Measurements from ENCODE around the gene B3GAT2.

B3GAT2 gene

GRCh38 chr6:70894001-70894400 is 62.9 kb downstream of the B3GAT2 start:
- DNase-seq = no peak

- no peak for DNase-seq
Observed at GRCh38 chr6:70889270-70889669, 67.6 kb downstream of the B3GAT2 start.

GRCh38 chr6:70886661-70887060 is 70.2 kb downstream of the B3GAT2 start:
- no peak for DNase-seq

- DNase-seq = no peak
Observed at GRCh38 chr6:70886071-70886470, 70.8 kb downstream of the B3GAT2 start.

- DNase-seq = peak; percentile 52 to 62
Observed at GRCh38 chr6:70884074-70884983, 72.5 kb downstream of the B3GAT2 start.

- DNase-seq = no peak
Observed at GRCh38 chr6:70879496-70879895, 77.4 kb downstream of the B3GAT2 start.

- no peak for DNase-seq
Observed at GRCh38 chr6:70874181-70874913, 82.5 kb downstream of the B3GAT2 start.

GRCh38 chr6:70872469-70872868 is 84.4 kb downstream of the B3GAT2 start:
- DNase-seq = no peak

GRCh38 chr6:70864401-70864800 is 92.5 kb downstream of the B3GAT2 start:
- no peak for DNase-seq

- no peak for DNase-seq
Observed at GRCh38 chr6:70863343-70863742, 93.5 kb downstream of the B3GAT2 start.

- no peak for DNase-seq
Observed at GRCh38 chr6:70860920-70861319, 95.9 kb downstream of the B3GAT2 start.

GRCh38 chr6:70860045-70860444 is 96.8 kb downstream of the B3GAT2 start:
- DNase-seq = no peak

GRCh38 chr6:70857387-70858077 is 99.3 kb downstream of the B3GAT2 start:
- DNase-seq = no peak

GRCh38 chr6:70852667-70853246 is 104.1 kb downstream of the B3GAT2 start:
- no peak for DNase-seq

GRCh38 chr6:70849348-70850069 is 107.4 kb downstream of the B3GAT2 start:
- no peak for DNase-seq

- no peak for DNase-seq
Observed at GRCh38 chr6:70847106-70848084, 109.5 kb downstream of the B3GAT2 start.

GRCh38 chr6:70846207-70846835 is 110.5 kb downstream of the B3GAT2 start:
- DNase-seq = no peak

- no peak for DNase-seq
Observed at GRCh38 chr6:70844301-70844700, 112.6 kb downstream of the B3GAT2 start.

GRCh38 chr6:70843328-70843918 is 113.4 kb downstream of the B3GAT2 start:
- DNase-seq = no peak

GRCh38 chr6:70842541-70842940 is 114.3 kb downstream of the B3GAT2 start:
- DNase-seq = no peak
